ENCODE measurements around the gene TFAP2B.

TFAP2B gene

DNA sequence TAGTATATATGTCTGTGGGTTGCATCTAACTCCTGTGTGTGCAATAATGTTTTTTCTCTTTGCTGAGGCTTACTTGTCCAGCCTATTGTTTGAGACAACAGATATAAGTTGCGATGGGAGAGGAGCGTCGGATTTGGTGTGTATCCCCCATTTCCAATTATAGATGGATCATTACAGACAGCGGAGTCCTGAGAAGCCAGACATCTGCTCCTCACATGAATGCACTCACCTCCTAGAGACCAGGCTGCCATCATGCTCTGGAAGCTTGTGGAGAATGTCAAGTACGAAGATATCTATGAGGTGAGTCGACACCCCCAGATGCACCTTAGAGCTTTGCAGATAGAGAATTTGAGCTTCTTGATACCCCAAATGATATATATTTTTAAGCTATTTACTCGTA, at the start of gene TFAP2B:
Gene TFAP2B (plus strand): TSS at position 199 of the 400 bp plus-strand sequence. CDS start 21 bp downstream, at position 220.
- H3K4me3 ChIP-seq: peak within 1 kb of the TSS in 6 of 7 experiments; percentile 16 to 48 (median 36)

DNA sequence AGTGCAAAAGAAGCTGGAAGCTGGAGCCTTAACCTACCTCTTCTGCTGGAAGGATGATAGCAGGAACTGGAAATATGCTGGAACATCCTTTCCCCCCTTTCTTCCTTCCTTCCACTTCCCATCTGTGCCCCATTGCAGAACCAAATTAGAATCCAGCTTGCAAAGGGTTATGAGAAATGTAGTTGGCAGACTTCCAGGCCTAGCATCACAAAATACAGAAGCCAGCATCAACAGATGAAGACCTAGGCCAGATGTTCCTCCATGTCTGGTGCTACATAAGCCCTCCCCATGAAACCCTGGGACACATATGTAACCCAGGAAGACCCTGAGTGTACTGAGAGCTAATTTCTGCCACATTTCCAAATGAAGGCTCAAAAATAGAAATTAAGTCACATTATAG, 40.0 kb upstream of the TFAP2B start:
- no peak overlapping the region for H3K4me3 ChIP-seq
- no peak overlapping the region for H3K27ac ChIP-seq

More for the DNA sequence above, at the start of gene TFAP2B:
- peak within 1 kb of the TSS in 20 of 21 experiments; percentile 25 to 97 (median 88) for H3K27ac ChIP-seq

DNA sequence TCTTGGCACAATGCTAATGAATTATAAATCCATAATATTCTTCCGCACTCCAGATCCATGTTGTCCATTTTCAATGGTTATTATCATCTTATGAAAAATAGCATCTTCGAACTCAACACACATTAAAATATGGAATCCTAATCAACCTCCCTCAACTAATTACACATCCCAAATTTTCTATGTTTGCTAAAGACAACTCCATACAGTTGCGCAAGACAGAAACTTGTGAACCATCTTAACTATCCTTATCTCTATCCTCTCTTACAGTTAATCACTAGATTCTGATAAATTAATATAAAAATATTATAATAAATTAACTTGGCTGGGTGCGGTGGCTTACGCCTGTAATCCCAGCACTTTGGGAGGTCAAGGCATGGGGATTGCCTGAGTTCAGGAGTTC, 38.3 kb upstream of the TFAP2B start:
- Histone ChIP-seq H3K4me3 (no peak overlapping the region), H3K27ac (no peak overlapping the region)

DNA sequence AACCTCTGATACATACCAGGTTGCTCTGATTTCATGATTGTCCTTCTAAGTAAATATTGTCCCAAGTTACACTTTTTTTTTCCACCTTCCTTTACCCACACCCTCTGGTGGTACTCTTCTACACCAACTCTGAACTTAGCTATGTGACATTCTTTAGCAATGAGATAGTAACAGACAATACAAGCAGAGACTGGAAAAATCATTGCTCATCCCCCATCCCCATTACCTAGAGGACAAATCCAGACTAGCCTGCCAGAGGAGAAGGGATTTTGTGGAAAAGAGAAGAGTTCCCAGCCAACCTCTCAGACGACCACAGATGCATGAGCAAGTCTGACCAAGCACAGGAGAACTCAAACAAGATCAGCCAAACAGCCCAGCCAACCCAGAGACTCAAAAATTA, 32.8 kb upstream of the TFAP2B start:
- Histone ChIP-seq H3K27ac (no peak overlapping the region), H3K4me3 (no peak overlapping the region)

DNA sequence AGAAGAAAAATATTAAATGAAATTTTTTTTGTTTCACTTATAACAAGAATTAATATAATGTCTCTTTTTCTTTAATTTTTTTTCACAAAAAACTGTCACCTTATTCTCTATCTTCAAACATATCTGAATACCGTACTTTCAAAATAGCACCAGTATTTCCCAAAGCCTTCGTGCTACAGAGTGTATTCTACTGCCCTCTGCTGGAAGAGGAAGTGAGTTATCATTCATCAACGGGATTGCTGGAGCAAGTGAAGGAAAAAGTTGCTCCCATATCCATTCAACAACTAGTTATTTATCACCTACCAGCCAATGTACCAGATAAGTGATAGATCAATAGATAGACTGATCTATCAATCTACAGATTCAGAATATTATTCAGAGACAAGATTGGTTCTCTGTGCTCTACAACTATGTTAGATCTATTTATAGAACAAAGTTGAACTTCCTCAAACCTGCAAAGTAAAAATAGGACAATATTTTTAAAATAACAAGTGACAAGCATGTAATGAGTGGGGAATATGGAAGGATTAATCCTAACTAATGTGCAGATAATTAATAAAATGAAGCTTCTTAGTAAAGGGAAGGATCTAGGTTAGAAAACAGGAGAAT, 26.7 kb upstream of the TFAP2B start:
- no peak overlapping the region for H3K27ac ChIP-seq
- H3K4me3 ChIP-seq: no peak overlapping the region

DNA sequence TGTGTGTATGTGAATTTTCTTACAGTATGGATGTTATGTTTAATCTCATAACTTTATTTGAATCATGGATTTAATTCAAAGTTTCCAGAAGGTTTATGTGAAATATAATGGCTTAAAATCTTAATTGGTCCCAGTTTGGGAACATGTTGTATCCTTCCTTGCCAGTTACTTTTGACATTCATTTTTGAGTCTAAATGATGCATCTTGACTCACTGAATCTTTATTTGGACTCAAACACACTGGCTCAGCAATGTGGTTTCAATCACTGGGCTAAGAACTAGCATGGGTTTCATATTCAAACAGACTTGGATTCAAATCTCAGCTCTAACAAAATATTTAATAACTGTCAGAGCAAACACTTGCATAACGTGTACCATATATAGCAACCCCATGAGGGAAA, 25.9 kb upstream of the TFAP2B start:
- Histone ChIP-seq H3K27ac (no peak overlapping the region), H3K4me3 (no peak overlapping the region)

DNA sequence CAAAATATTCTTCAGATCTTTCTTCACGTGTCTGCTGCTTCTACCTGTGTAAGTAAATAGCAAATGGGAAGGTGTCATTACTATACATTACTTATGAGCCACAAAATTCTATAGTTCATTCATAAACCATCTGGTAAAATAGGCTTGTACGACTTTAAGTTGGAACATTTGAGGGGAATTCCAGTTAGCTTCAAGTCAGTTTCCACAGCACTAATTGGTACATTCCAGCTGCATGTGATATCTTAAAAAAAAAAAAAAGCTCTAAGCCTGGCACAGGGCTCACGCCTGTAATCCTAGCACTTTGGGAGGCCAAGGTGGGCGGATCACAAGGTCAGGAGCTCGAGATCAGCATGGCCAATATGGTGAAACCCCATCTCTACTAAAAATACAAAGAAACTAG, 23.1 kb upstream of the TFAP2B start:
- no peak overlapping the region for H3K4me3 ChIP-seq
- no peak overlapping the region for H3K27ac ChIP-seq

DNA sequence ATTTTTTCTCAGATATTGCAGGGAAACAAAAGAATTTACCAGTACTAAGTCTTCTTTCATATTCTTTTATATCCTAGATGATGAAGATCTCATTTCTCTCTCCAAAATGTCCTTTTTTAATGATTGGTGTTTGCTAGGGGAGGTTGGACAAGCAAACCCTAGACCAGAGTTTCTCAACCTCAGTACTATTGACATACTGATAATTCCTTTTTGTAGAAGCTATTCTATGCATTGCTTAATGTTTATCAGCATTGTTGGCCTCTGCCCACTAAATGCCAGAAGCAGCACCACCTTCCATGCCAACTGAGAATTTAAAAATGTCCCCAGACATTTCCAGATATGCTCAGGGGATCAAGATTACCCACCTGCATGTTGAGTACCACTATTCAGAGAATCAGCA, 14.4 kb upstream of the TFAP2B start:
- Histone ChIP-seq H3K27ac (no peak overlapping the region), H3K4me3 (no peak overlapping the region)

DNA sequence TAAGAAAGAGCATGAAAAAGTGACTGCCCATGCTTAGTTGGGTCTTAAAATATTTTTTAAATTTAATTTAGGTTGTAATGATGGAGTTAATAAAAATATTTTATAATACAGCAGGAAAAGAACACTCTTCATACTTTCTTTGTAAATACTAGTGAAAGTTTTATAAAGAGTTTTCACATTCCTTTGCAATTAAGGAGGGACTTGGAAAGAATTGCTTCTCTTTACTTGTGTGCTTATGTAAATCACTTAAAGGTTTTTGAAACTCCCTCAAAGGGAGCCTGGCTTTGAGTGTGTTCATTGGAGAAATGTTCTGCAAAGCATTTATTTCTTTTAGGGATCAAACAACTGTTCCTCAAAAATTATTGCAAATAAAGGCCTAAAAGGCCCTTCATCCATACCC, 11.6 kb upstream of the TFAP2B start:
- H3K27ac ChIP-seq: no peak overlapping the region
- H3K4me3 ChIP-seq: no peak overlapping the region

DNA sequence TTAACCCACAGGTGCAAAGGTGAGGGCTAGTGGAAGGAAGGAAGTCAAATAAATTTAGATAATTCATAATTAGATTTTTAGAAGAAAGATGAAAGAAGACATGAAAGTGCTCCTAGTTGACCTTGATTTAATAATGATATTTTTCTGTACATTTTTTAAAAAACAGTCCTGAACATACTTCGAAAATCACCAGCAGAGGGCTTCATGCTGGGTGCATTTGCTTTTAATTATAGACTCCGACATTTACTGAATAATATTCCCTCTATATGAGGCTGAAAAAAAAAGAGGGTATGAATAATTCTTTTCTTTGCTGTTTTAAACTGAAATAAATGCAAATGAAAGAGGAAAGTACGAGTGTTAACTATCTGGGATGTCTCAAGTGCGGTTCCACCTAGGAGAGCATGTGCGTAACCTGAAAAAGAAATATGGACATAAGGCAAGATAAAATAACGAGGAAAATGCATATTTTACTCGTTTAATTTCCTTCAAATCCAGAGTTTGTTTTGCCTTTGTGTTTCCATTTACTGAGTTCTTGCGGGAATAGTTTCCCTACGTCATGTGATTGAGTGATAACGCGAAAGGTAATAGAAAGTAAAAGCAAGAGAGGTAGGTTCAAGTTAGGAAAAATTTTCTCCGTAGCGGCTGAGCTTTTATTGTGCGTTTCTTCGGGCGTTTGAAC, 3.1 kb upstream of the TFAP2B start:
- H3K4me3 ChIP-seq: peak overlapping the region; percentile 12 to 50 (median 34)
- peak overlapping the region in 10 of 21 experiments; percentile 1 to 97 (median 46) for H3K27ac ChIP-seq

DNA sequence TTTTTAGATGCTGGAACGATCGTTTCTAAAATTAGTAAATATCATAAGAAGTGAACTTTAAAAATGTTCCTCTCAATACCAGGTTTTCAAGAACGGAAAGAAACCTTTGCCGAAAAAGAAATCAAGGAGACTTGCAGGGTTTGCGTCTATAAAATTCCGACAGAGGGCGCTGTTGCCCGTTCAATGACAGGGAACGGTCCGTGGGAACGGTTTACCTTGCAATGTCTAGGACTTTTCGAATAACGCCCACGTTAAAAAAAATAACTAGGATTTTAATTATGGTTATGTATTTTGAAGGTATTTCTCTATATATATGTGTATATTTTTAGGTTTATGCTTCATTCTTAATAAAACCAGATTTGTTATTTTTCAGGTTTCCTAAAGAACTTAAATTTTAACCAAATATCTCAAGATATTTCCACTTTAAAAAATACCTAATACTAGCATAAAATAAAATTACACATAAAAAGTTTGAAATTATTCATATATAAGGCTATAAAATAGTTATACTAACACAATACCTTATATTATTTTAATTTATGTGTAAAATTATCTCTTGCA, 2.5 kb upstream of the TFAP2B start:
- Histone ChIP-seq H3K4me3 (peak overlapping the region; percentile 12 to 50 (median 34)), H3K27ac (peak overlapping the region in 10 of 21 experiments; percentile 1 to 97 (median 46))

DNA sequence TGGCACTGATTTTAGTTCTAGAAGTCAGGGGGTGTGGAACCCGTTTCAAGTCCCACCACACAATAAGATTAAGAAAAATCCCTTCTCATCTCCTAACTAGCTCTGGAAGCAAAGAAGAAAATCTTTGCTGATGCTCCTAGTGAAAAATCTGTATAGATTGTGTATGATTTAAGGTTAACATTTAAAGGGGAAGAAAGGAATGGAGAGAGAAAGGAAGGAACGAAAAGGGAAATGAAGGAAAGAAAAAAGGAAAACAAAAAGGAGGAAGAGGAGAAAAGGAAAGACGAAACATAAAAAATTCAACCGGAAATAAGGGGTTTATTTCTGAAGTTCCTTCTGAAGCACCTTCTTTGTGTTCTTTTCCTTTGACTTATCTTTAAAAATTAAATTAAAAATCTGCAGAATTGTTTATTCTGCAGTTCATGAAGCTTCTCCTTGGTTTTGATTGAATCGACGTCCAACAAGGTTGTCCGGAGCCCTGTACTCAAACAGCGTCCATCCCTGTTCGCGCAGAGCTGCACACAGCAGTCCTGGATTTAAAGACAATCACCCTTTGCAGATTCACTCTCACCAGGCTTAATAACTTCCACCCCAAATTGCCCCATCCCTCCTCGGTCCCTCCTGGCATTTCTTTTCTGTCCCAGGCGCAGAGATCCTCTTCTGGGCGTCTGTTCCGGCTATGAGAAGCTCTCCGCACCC, 1.6 kb upstream of the TFAP2B start:
- Histone ChIP-seq H3K27ac (peak overlapping the region in 14 of 21 experiments; percentile 6 to 97 (median 68)), H3K4me3 (no peak overlapping the region)

DNA sequence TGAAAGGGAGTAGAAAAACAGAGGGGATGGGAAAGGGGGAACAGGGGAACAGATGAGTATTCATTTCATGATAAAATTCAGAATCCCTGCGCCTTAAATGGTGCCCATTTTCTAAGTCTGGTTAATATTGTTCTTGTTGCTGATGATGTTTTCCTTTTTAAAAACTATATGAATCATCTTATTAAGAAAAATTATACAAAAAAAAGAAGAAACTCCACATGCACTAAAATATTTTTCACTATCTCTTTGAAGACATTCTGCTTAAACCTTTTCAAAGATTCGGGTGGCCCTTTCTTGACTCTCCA, 1.1 kb upstream of the TFAP2B start:
- H3K4me3 ChIP-seq: peak overlapping the region in 1 of 7 experiments; percentile 48
- H3K27ac ChIP-seq: peak overlapping the region in 13 of 21 experiments; percentile 11 to 97 (median 69)

DNA sequence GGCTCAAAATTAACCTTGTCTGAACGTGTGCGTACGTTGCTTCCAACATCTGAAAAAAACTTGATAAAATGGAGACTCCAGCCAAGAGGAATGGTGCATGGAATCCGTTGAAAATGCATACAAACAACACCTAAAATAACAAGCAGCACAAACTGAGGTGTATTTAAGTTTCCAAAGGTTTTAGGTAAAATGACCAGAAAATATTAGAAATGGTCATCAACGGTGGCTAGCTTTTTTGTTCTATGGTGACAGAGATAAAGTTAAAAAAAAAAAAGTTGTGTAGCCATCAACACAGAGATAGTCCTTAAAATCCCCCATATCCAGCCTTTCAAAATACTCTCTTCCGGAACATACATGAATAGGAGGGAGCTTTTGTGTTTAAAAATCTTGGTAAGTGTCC, 651 bp upstream of the TFAP2B start:
- Histone ChIP-seq H3K4me3 (peak overlapping the region in 2 of 7 experiments; percentile 37 to 48), H3K27ac (peak overlapping the region in 13 of 21 experiments; percentile 11 to 97 (median 88))

DNA sequence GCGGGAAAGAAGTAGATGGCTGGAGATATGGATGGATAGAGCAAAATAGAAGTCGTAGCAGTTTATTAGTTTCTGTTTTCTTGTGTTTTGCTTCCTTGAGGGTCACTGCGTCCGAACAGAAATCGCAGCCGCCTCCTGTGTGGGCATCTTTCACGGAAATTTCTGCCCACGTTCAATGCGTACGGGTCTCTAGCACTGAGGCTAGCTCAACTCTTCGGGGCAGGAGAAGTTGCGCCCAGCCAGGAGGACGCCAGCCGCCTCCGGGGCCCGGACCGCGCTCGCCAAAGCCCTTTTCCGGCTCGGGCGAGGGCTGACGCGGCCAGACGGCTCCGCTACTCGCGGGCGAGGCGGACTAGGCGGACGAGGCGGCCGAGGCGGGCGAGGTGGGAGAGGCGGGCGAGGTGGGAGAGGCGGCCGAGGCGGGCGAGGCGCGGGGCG, 814 bp downstream of the TFAP2B start:
- H3K4me3 ChIP-seq: peak overlapping the region in 6 of 7 experiments; percentile 16 to 48 (median 36)
- H3K27ac ChIP-seq: peak overlapping the region in 20 of 21 experiments; percentile 25 to 97 (median 88)

DNA sequence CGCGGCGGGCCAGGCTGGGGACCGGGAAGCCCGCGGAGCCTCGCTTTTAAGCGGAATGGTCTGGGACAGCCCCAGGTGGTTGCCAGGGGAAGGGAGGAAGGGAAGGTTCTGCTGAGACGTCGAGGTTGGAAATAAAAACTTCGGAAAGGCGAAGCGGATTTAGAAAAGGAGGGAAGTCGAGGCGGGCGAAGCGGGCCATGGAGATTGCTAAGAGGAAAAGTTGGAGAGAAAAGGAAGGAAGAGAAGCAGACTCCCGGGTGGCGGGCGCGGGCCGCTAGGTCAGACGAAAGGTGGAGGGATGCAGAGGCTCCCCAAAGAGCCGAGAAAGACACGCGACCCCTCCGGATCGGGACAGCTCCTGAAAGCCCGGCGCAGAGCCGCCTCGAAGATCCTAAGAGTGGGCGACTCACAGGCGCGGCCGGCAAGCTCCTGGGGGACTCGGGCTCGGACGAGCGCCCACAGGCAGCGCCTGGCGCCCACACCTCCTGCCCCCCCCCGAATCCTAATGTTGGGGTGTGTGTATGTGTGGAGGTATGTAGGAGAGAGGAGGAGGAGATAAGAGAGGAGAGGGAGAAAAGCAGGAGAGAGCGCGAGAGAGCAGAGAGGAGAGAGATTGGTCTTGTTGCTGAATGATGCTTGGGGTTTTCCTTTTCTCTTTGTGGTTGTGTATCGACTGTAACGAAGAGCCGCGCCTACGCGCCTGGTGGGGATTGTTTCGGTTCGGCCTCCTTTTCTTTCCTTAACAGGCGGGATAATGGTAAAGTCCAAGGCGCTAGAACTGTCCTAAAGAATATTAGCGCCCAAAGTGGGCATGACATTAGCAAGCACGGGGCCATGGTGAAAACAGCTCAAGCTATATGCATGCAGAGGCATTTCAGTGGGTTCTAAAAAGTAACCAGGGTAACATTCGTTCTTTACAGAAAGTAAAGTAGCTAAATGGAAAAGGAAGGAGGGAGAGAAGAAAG, 1.5 kb downstream of the TFAP2B start:
- peak overlapping the region; percentile 23 to 97 (median 88) for H3K27ac ChIP-seq
- H3K4me3 ChIP-seq: peak overlapping the region in 6 of 7 experiments; percentile 16 to 48 (median 36)

DNA sequence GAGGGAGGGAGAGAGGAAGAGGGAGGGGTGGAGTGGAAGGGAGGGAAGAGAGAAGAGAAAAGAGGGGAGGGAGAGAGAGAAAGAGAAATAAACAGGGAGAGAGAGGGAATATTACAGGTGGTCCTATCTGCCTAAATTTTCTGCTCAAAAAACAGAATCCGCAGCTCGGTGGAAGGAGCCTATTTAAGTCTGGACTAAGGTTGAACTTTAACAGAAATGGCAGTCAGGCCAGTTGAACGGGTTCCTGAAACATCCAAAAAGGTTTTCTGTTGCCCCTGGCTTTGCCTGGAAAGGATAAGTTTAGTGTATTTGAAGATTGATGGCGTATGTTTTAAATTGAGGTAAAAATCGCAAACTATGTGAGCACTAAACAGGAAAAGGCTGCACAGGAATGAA, 2.2 kb downstream of the TFAP2B start:
- Histone ChIP-seq H3K4me3 (peak overlapping the region in 5 of 7 experiments; percentile 31 to 48 (median 37)), H3K27ac (peak overlapping the region in 18 of 21 experiments; percentile 67 to 97 (median 89))

DNA sequence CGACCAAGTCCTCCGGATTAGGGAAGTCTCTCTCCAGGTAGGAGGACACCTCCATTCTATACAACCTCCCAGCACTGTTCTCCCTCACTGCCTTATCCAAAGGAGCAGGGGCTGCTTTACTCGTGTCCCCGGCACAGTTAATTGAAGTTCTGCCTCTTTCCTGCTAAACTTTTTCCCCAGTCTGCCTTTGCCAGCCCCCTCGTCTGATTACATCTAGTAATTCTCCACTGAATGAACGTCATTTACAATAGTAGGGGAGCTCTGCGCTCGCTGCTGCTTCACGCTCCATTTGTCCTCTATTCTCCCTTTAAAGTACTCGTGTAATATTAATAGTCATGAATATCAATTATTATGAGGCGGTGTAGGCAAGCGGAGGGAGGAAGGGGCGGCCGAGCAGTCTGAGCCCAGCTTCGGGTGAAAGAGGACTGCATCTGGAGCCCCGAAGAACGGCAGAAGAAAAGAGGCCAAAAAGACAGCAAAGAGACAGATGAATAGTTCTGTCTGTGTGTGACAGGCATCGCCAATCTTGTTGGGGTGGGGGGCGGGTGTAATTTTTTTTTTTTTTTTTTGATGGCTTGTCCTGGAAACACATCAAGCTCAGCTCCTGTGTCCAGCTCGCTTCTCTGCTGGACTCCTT, 2.9 kb downstream of the TFAP2B start:
- peak overlapping the region in 18 of 21 experiments; percentile 5 to 97 (median 88) for H3K27ac ChIP-seq
- H3K4me3 ChIP-seq: peak overlapping the region in 5 of 7 experiments; percentile 2 to 48 (median 37)

DNA sequence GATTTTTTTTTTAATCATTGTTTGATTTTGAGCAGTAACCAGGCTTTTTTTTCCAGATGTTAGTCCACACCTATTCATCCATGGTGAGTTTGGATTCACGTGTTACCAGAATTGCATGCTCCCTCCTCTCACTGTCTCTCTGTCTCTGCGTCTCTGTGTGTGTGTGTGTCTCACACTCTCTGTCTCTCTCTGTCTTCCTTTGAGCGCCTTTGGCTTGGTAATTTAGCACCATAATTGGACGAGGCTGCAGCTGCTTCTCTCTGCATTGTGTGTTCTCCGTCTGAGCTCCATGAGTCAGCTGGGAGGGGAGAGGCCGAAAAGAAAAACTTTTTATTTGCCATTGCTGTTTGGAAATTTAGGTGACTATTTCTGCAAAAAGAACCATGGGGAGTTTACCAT, 3.4 kb downstream of the TFAP2B start:
- H3K27ac ChIP-seq: peak overlapping the region in 17 of 21 experiments; percentile 5 to 97 (median 89)
- H3K4me3 ChIP-seq: peak overlapping the region in 4 of 7 experiments; percentile 2 to 48 (median 36)
